GM21390 (cell line): Measurements from ENCODE around the gene TSPEAR.
"Not testable (repeated sequence)": the region's sequence is repeated elsewhere in the genome, so short reads cannot be mapped to it uniquely, and the experiment has no call there.

Experiments used
- ATAC-seq: cut with Tn5 transposase; IDR thresholded peaks from one replicate; pipeline ENCODE4 v1.9.1; 2021; ENCODE audit not compliant: unreplicated experiment

TSPEAR gene

GRCh38 chr21:44555200-44555875 lies 156.0 kb downstream of the TSPEAR start:
- ATAC-seq, result no peak

- no peak for ATAC-seq
Observed at GRCh38 chr21:44552681-44553080, 158.7 kb downstream of the TSPEAR start.

- ATAC-seq, result no peak
Observed at GRCh38 chr21:44552136-44552535, 159.2 kb downstream of the TSPEAR start.

GRCh38 chr21:44551340-44551961 lies 159.9 kb downstream of the TSPEAR start, which contains the start of gene KRTAP10-2:
Gene KRTAP10-2 (minus strand): TSS chr21:44551505. CDS start chr21:44551458, 47 bp downstream.
- no peak for ATAC-seq

GRCh38 chr21:44550807-44551206 lies 160.6 kb downstream of the TSPEAR start:
- no peak for ATAC-seq

- not testable (repeated sequence) for ATAC-seq
Observed at GRCh38 chr21:44550285-44550684, 161.1 kb downstream of the TSPEAR start.

GRCh38 chr21:44549525-44550211 lies 161.7 kb downstream of the TSPEAR start:
- ATAC-seq, result no peak

- no peak for ATAC-seq
Observed at GRCh38 chr21:44548922-44549321, 162.4 kb downstream of the TSPEAR start.

- no peak for ATAC-seq
Observed at GRCh38 chr21:44548381-44548780, 163.0 kb downstream of the TSPEAR start.

- ATAC-seq, result no peak
Observed at GRCh38 chr21:44547656-44548331, 163.6 kb downstream of the TSPEAR start.

- ATAC-seq, result no peak
Observed at GRCh38 chr21:44544566-44544965, 166.8 kb downstream of the TSPEAR start.

GRCh38 chr21:44542716-44543115 lies 168.7 kb downstream of the TSPEAR start:
- no peak for ATAC-seq

- ATAC-seq, result no peak
Observed at GRCh38 chr21:44540741-44541288, 170.6 kb downstream of the TSPEAR start.

- no peak for ATAC-seq
Observed at GRCh38 chr21:44539991-44540666, 171.2 kb downstream of the TSPEAR start, which contains the start of gene KRTAP10-1. Gene KRTAP10-1 (minus strand): TSS chr21:44540195. CDS start chr21:44540150, 45 bp downstream.

- no peak for ATAC-seq
Observed at GRCh38 chr21:44539046-44539445, 172.3 kb downstream of the TSPEAR start.

- no peak for ATAC-seq
Observed at GRCh38 chr21:44537930-44538911, 173.2 kb downstream of the TSPEAR start.

- ATAC-seq, result no peak
Observed at GRCh38 chr21:44535963-44536362, 175.4 kb downstream of the TSPEAR start.

- no peak for ATAC-seq
Observed at GRCh38 chr21:44534688-44535087, 176.7 kb downstream of the TSPEAR start.

- no peak for ATAC-seq
Observed at GRCh38 chr21:44533891-44534627, 177.3 kb downstream of the TSPEAR start.
